ENCODE results near the gene MRPL38.

The MRPL38 gene

DNA sequence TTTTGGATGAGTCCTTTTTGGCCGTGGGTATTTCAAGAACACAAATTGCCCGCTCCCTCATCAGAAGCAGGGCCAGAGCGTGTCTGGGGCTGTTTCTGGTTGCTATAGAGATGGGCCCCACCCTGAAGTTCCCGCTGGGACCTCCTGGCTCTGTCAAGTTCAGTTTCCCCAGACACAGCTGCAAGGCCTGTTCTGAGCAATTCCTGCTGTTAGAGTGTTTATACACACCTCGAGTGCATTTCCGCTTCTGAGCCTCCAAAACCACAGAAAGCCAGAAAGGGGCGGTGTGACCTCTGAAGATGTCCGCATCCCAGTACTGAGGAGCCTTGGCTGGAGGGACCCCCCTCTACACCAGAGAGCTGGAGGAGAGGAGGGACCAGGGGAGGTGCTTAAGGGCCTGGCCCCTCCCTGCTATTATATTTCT lies 40.2 kb downstream of the MRPL38 start (continued):
- TF ChIP-seq, protein P1, sequence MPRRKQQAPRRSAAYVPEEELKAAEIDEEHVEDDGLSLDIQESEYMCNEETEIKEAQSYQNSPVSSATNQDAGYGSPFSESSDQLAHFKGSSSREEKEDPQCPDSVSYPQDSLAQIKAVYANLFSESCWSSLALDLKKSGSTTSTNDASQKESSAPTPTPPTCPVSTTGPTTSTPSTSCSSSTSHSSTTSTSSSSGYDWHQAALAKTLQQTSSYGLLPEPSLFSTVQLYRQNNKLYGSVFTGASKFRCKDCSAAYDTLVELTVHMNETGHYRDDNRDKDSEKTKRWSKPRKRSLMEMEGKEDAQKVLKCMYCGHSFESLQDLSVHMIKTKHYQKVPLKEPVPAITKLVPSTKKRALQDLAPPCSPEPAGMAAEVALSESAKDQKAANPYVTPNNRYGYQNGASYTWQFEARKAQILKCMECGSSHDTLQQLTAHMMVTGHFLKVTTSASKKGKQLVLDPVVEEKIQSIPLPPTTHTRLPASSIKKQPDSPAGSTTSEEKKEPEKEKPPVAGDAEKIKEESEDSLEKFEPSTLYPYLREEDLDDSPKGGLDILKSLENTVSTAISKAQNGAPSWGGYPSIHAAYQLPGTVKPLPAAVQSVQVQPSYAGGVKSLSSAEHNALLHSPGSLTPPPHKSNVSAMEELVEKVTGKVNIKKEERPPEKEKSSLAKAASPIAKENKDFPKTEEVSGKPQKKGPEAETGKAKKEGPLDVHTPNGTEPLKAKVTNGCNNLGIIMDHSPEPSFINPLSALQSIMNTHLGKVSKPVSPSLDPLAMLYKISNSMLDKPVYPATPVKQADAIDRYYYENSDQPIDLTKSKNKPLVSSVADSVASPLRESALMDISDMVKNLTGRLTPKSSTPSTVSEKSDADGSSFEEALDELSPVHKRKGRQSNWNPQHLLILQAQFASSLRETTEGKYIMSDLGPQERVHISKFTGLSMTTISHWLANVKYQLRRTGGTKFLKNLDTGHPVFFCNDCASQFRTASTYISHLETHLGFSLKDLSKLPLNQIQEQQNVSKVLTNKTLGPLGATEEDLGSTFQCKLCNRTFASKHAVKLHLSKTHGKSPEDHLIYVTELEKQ (tag by site-specific recombination; IDR thresholded peaks at IDR 0.05; ENCODE audit: borderline replicate concordance), result no peak
- TF ChIP-seq OSR2 (tag by site-specific recombination; IDR thresholded peaks at IDR 0.05), result 0 out of 2 replicates have a peak, but pooled peaks have one; percentile 16
- TF ChIP-seq ZNF423 (tag by site-specific recombination; IDR thresholded peaks at IDR 0.05), result peak; percentile 61; the same call in 1 of the 2 replicates
- TF ChIP-seq HOXD13 (CRISPR knock-in tag; IDR thresholded peaks at IDR 0.05; ENCODE audit: borderline replicate concordance), result no peak
- no peak for TF ChIP-seq MZF1 (tag by site-specific recombination; IDR thresholded peaks at IDR 0.05; ENCODE audit: borderline replicate concordance)
- no peak for TF ChIP-seq SCRT2 (tag by site-specific recombination; IDR thresholded peaks at IDR 0.05)
- no peak for TF ChIP-seq ZNF558 (tag by site-specific recombination; IDR thresholded peaks at IDR 0.05)
- TF ChIP-seq ZNF341 (tag by site-specific recombination; IDR thresholded peaks at IDR 0.05; ENCODE audit: low read depth), result peak; percentile 68
- TF ChIP-seq, protein P2, sequence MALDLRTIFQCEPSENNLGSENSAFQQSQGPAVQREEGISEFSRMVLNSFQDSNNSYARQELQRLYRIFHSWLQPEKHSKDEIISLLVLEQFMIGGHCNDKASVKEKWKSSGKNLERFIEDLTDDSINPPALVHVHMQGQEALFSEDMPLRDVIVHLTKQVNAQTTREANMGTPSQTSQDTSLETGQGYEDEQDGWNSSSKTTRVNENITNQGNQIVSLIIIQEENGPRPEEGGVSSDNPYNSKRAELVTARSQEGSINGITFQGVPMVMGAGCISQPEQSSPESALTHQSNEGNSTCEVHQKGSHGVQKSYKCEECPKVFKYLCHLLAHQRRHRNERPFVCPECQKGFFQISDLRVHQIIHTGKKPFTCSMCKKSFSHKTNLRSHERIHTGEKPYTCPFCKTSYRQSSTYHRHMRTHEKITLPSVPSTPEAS (tag by site-specific recombination; IDR thresholded peaks at IDR 0.05), result no peak
- TF ChIP-seq ZNF37A (tag by site-specific recombination; IDR thresholded peaks at IDR 0.05), result no peak
- TF ChIP-seq ZNF426 (tag by site-specific recombination; IDR thresholded peaks at IDR 0.05), result no peak
- no peak for TF ChIP-seq ZSCAN5A (tag by site-specific recombination; IDR thresholded peaks at IDR 0.05)
- no peak for TF ChIP-seq ZNF510 (tag by site-specific recombination; IDR thresholded peaks at IDR 0.05; ENCODE audit: insufficient replicate concordance)
- TF ChIP-seq ZNF560 (tag by site-specific recombination; IDR thresholded peaks at IDR 0.05; ENCODE audit: borderline replicate concordance), result no peak
- no peak for TF ChIP-seq ZNF416 (tag by site-specific recombination; IDR thresholded peaks at IDR 0.05)
- no peak for TF ChIP-seq YY1 (tag by site-specific recombination; IDR thresholded peaks at IDR 0.05)
- no peak for TF ChIP-seq ZNF335 (tag by site-specific recombination; conservative IDR thresholded peaks at IDR 0.05)
- TF ChIP-seq ZNF449 (tag by site-specific recombination; IDR thresholded peaks at IDR 0.05), result no peak
- no peak for TF ChIP-seq MYNN (tag by site-specific recombination; IDR thresholded peaks at IDR 0.05; ENCODE audit: borderline replicate concordance)
- TF ChIP-seq ZNF133 (tag by site-specific recombination; IDR thresholded peaks at IDR 0.05), result no peak
- no peak for TF ChIP-seq ZNF501 (tag by site-specific recombination; IDR thresholded peaks at IDR 0.05)
- no peak for TF ChIP-seq ZNF292 (tag by site-specific recombination; IDR thresholded peaks at IDR 0.05; ENCODE audit: borderline replicate concordance, low read depth)
- peak; percentile 32; the same call in 1 of the 2 replicates for TF ChIP-seq ZBTB8A (tag by site-specific recombination; IDR thresholded peaks at IDR 0.05)
- TF ChIP-seq HOXA7 (CRISPR knock-in tag; IDR thresholded peaks at IDR 0.05; ENCODE audit: borderline replicate concordance), result no peak
- TF ChIP-seq ZNF549 (tag by site-specific recombination; IDR thresholded peaks at IDR 0.05), result no peak
- TF ChIP-seq ZNF548 (tag by site-specific recombination; IDR thresholded peaks at IDR 0.05), result no peak
- TF ChIP-seq ZBTB44 (tag by site-specific recombination; IDR thresholded peaks at IDR 0.05), result peak; percentile 27; the same call in 1 of the 2 replicates
- TF ChIP-seq SALL2 (tag by site-specific recombination; IDR thresholded peaks at IDR 0.05; ENCODE audit: borderline replicate concordance), result no peak
- no peak for TF ChIP-seq ZBTB7A (tag by site-specific recombination; IDR thresholded peaks at IDR 0.05; ENCODE audit: low read depth)
- no peak for TF ChIP-seq ZSCAN18 (tag by site-specific recombination; IDR thresholded peaks at IDR 0.05)
- TF ChIP-seq ZNF239 (tag by site-specific recombination; IDR thresholded peaks at IDR 0.05), result no peak
